A549 (cell line): ENCODE measurements around the gene MLYCD. TPM values are rescaled to one million over a fixed set of nuclear protein-coding genes. Genes with fewer than 3 reads are reported as not detected.
A peak's percentile ranks its signal among the peaks of the same experiment; 100 is the strongest.

Source experiments
- ATAC-seq, 2 experiments: fragments of 200-7000 bp in 1 of 2; fragments of >200 bp in 1 of 2; cut with Nextera tagmentation in 1 of 2; cut with Tn5 transposase in 1 of 2; 3 replicates each; pipeline versions ENCODE4 v1.8.0 to v1.9.1; 2018 to 2020; ENCODE audit warnings: mild to moderate bottlenecking in 1 of 2, moderate library complexity in 1 of 2
- CTCF ChIA-PET: fragments of 300-600 bp; sonication (Branson Sonifier 250); formaldehyde crosslinking; extraction: SDS; loops from one replicate; lab custom pipeline; 2021; ENCODE audit warnings: antibody characterized with exemption, inconsistent platforms; lab: Yijun Ruan, JAX
- POLR2A ChIA-PET: fragments of 350-600 bp; formaldehyde crosslinking; extraction: SDS; loops from one replicate; lab custom pipeline; 2021; ENCODE audit warnings: antibody characterized with exemption, inconsistent platforms; lab: Yijun Ruan, JAX
- DNase-seq, 2 experiments: peaks; one replicate each; pipeline versions ENCODE4 v3.0.0 to v3.0.0-alpha.2; 2011 to 2016; ENCODE audit warnings: low read depth in 1 of 2, low spot score in 1 of 2
- FAIRE-seq: peaks from 2 replicates; lab custom pipeline; 2011; peaks lifted over from hg19 to GRCh38; lab: Jason Lieb, UNC
- H3K27ac ChIP-seq, 2 experiments: fragments of >200 bp; sonication (Bioruptor Twin); formaldehyde crosslinking; 3 replicates each; pipeline ENCODE4 v1.5.1; 2016 to 2017
- H3K4me1 ChIP-seq: fragments of >200 bp; sonication (Bioruptor Twin); formaldehyde crosslinking; 3 replicates; pipeline ENCODE4 v1.6.1; 2016
- H3K4me2 ChIP-seq: fragments of >200 bp; sonication (Bioruptor Twin); formaldehyde crosslinking; 3 replicates; pipeline ENCODE4 v1.6.1; 2016
- H3K4me3 ChIP-seq: fragments of >200 bp; sonication (Bioruptor Twin); formaldehyde crosslinking; 3 replicates; pipeline ENCODE4 v1.5.1; 2016
- H3K9me3 ChIP-seq: fragments of >200 bp; sonication (Bioruptor Twin); formaldehyde crosslinking; 3 replicates; pipeline ENCODE4 v1.6.1; 2016
- CEBPB ChIP-seq, 2 experiments: fragments of >200 bp in 1 of 2; sonication (Bioruptor Twin) in 1 of 2; formaldehyde crosslinking in 1 of 2; IDR thresholded peaks; 2 replicates each; pipeline ENCODE4 v1.6.1; 2012 to 2016
- CHD4 ChIP-seq: fragments of 200-600 bp; sonication (generic); IDR thresholded peaks from 2 replicates; pipeline ENCODE4 v1.6.1; 2016; ENCODE audit warnings: antibody characterized with exemption, mild to moderate bottlenecking, borderline replicate concordance
- EHMT2 ChIP-seq: fragments of 200-600 bp; sonication (generic); IDR thresholded peaks from 2 replicates; pipeline ENCODE4 v1.6.1; 2016; ENCODE audit warnings: antibody characterized with exemption, low read depth, mild to moderate bottlenecking, moderate library complexity
- EP300 ChIP-seq, 2 experiments: fragments of >200 bp; sonication (Bioruptor Twin); formaldehyde crosslinking; IDR thresholded peaks; 2 replicates in 1 of 2; 3 replicates in 1 of 2; pipeline ENCODE4 v1.6.1; 2016 to 2017
- ESRRA ChIP-seq: fragments of 150-350 bp; IDR thresholded peaks from 2 replicates; pipeline ENCODE4 v1.6.1; 2014; ENCODE audit warnings: mild to moderate bottlenecking, low read length, borderline replicate concordance
- HDAC2 ChIP-seq: fragments of 200-600 bp; sonication (generic); IDR thresholded peaks from 2 replicates; pipeline ENCODE4 v1.6.1; 2016
- HOXA7 ChIP-seq: fragments of 250-450 bp; sonication (Bioruptor Pico); IDR thresholded peaks from 2 replicates; pipeline ENCODE4 v1.5.0; 2020; ENCODE audit warnings: mild to moderate bottlenecking, moderate library complexity
- HOXB5 ChIP-seq: fragments of 250-450 bp; sonication (Bioruptor Pico); IDR thresholded peaks from 2 replicates; pipeline ENCODE4 v1.5.0; 2020; ENCODE audit warnings: mild to moderate bottlenecking, moderate library complexity
- JUN ChIP-seq, 2 experiments: fragments of >200 bp; sonication (Bioruptor Twin); formaldehyde crosslinking; IDR thresholded peaks; 2 replicates in 1 of 2; 3 replicates in 1 of 2; pipeline ENCODE4 v1.6.1; 2016 to 2017
- JUNB ChIP-seq: fragments of >200 bp; sonication (Bioruptor Twin); formaldehyde crosslinking; IDR thresholded peaks from 2 replicates; pipeline ENCODE4 v1.6.1; 2016
- KDM5A ChIP-seq: fragments of 200-600 bp; sonication (generic); IDR thresholded peaks from 2 replicates; pipeline ENCODE4 v1.6.1; 2016; ENCODE audit warnings: antibody characterized with exemption, mild to moderate bottlenecking
- MAX ChIP-seq: IDR thresholded peaks from 2 replicates; pipeline ENCODE4 v1.6.1; 2012
- MAZ ChIP-seq: fragments of 150-350 bp; IDR thresholded peaks from 2 replicates; pipeline ENCODE4 v1.6.1; 2014; ENCODE audit warnings: antibody characterized with exemption, low read depth, low read length, borderline replicate concordance
- NPAS2 ChIP-seq: fragments of 250-450 bp; sonication (Bioruptor Pico); IDR thresholded peaks from 2 replicates; pipeline ENCODE4 v1.8.0; 2022; ENCODE audit warnings: mild to moderate bottlenecking, moderate library complexity, borderline replicate concordance
- POLR2A ChIP-seq: IDR thresholded peaks from 2 replicates; pipeline ENCODE4 v1.6.1; 2012; ENCODE audit warnings: mild to moderate bottlenecking, low read length
- POLR2AphosphoS2 ChIP-seq: conservative IDR thresholded peaks from 2 replicates; pipeline ENCODE4 v1.6.1; 2012; ENCODE audit warnings: low read length, improper control_type of control experiment, inconsistent platforms
- RCOR1 ChIP-seq: fragments of 150-350 bp; IDR thresholded peaks from 2 replicates; pipeline ENCODE4 v1.6.1; 2014; ENCODE audit warnings: antibody characterized with exemption, low read length, low read depth
- REST ChIP-seq: fragments of 200-600 bp; sonication (generic); IDR thresholded peaks from 2 replicates; pipeline ENCODE4 v1.6.1; 2016; ENCODE audit warnings: antibody characterized with exemption, mild to moderate bottlenecking, moderate library complexity
- RFX5 ChIP-seq: fragments of 450-650 bp; IDR thresholded peaks from 2 replicates; pipeline ENCODE4 v1.7.1; 2014; ENCODE audit warnings: antibody characterized with exemption, mild to moderate bottlenecking, moderate library complexity
- SMC3 ChIP-seq: fragments of >200 bp; sonication (Bioruptor Twin); formaldehyde crosslinking; IDR thresholded peaks from 3 replicates; pipeline ENCODE4 v1.6.1; 2018; ENCODE audit warnings: inconsistent platforms
- ZC3H11A ChIP-seq: fragments of 450-650 bp; IDR thresholded peaks from 2 replicates; pipeline ENCODE4 v1.6.1; 2014; ENCODE audit warnings: antibody characterized with exemption, mild to moderate bottlenecking
- ZFP36 ChIP-seq: fragments of 450-650 bp; IDR thresholded peaks from 2 replicates; pipeline ENCODE4 v1.6.1; 2014; ENCODE audit warnings: borderline replicate concordance; ENCODE audit not compliant: partially characterized antibody
- WGBS: methylation state at CpG from one replicate; pipeline ENCODE4 v1.1.6; 2017; ENCODE audit errors: missing lambda C conversion rate; 5-methylcytosine and 5-hydroxymethylcytosine counted together
- polyA plus RNA-seq, 4 experiments: library from polyadenylated mRNA; depleted of rRNA in 3 of 4; stranded (reverse); fragments of >200 nt; fragmentation: RNase III in 1 of 4; extraction: RNeasy Plus Mini Kit Qiagen cat#74134 plus additional on column Dnase treatment in 1 of 4; gene quantifications; 2 replicates in 3 of 4; 3 replicates in 1 of 4; pipeline ENCODE4 v1.2.3, GENCODE V29; 2011 to 2017
- TF ChIP-seq, protein P1 (sequence below): fragments of 150-350 bp; IDR thresholded peaks from 2 replicates; pipeline ENCODE4 v1.6.1; 2014; ENCODE audit warnings: low read depth, mild to moderate bottlenecking, low read length

The MLYCD gene
- polyA plus RNA-seq, 2 of the 4 experiments (the other 2 are of a cell fraction): 1.3 to 1.7 TPM

- peak; percentile 82; the same call in 1 of the 2 replicates for TF ChIP-seq CHD4
Observed at GRCh38 chr16:83956336-83957289, 57.7 kb downstream of the MLYCD start (continued).

- ChIA-PET CTCF (interaction anchor here (0.6 to 16.1 kb wide), 36 partner anchors 8 to 528 kb away, joined by 3 to 414 read pairs (median 4); partner anchors contain the start of gene SLC38A8), POLR2A (no interaction called here)
- peak overlapping the region in 1 of 2 experiments; percentile 4; a peak in 2 of 6 replicates for H3K27ac ChIP-seq
- 0 out of 3 replicates have a peak overlapping the region, but pooled peaks have one; percentile 10 for H3K4me2 ChIP-seq
- no peak overlapping the region for H3K4me3 ChIP-seq
- 78% methylated on average over 11 of the region's 14 CpGs for WGBS
- H3K4me1 ChIP-seq: peaks cover 30% of the 10 kb centered on the region
- no peak for TF ChIP-seq ZFP36
- TF ChIP-seq HOXA7 (CRISPR knock-in tag): no peak
- TF ChIP-seq NPAS2 (CRISPR knock-in tag): no peak
- TF ChIP-seq HDAC2: no peak
- TF ChIP-seq POLR2A: no peak
- TF ChIP-seq, protein P1, sequence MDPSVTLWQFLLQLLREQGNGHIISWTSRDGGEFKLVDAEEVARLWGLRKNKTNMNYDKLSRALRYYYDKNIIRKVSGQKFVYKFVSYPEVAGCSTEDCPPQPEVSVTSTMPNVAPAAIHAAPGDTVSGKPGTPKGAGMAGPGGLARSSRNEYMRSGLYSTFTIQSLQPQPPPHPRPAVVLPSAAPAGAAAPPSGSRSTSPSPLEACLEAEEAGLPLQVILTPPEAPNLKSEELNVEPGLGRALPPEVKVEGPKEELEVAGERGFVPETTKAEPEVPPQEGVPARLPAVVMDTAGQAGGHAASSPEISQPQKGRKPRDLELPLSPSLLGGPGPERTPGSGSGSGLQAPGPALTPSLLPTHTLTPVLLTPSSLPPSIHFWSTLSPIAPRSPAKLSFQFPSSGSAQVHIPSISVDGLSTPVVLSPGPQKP: no peak
- TF ChIP-seq POLR2AphosphoS2: no peak
- no peak for TF ChIP-seq CEBPB (IDR thresholded peaks at IDR 0.05)
- no peak for TF ChIP-seq ESRRA
- TF ChIP-seq MAZ: no peak
- no peak for TF ChIP-seq JUNB
- TF ChIP-seq ZC3H11A: no peak
- H3K9me3 ChIP-seq: no peaks in the 10 kb centered on the region
- no peak for DNase-seq
- no peak for ATAC-seq
- FAIRE-seq: no peak
Observed at GRCh38 chr16:83957296-83957855, 58.5 kb downstream of the MLYCD start.

DNA sequence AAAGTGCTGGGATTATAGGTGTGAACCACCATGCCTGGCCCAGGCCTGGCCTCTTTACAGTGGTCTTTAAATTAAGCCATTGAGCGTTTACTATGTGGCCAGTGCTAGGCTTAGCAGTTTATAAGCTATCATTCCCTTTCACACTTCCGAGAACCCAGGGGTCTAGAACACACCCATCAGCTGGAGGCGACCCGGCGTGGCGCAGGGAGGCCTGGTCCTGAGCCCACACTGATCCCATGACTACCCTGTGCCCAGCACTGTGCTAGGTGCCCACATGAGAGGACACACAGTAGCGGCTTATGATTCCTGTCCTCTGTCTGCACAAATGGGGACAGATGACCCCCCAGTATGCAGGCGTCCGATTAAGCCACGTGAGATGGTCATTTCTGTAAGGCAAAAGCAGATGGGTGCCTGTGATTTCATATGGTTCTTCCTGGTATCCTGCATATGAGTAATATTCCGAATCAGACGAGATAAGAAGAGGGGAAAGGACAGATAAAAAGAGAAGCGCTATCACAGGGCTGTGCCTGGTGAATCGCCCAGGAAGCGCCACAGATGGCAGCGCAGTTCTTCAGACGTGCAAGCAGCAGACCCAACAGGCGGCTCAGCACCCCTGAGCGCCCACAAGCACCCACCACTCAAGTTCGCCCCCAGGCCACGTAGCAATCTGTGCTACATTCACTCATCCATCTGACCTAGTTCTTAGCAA is 59.4 kb downstream of the MLYCD start:
- Histone ChIP-seq H3K27ac (no peak overlapping the region), H3K4me2 (no peak overlapping the region), H3K9me3 (no peaks in the 10 kb centered on the region), H3K4me3 (no peak overlapping the region), H3K4me1 (peaks cover 26% of the 10 kb centered on the region)
- TF ChIP-seq JUN (IDR thresholded peaks at IDR 0.05) (no peak), RFX5 (no peak), HOXA7 (CRISPR knock-in tag) (no peak), MAZ (no peak), NPAS2 (CRISPR knock-in tag) (no peak)
- no peak for DNase-seq
- POLR2A ChIA-PET: no interaction called here
- whole genome bisulfite sequencing: 90% methylated on average over 20 of the region's 21 CpGs
- CTCF ChIA-PET: interaction anchor here (0.6 to 16.1 kb wide), 15 partner anchors 8 to 527 kb away, joined by 3 to 414 read pairs (median 3); partner anchors contain the start of gene SLC38A8
- no peak for FAIRE-seq
- ATAC-seq: no peak

GRCh38 chr16:83958846-83959565 is 60.1 kb downstream of the MLYCD start:
- Histone ChIP-seq H3K9me3 (no peaks in the 10 kb centered on the region), H3K4me1 (peaks cover 26% of the 10 kb centered on the region), H3K27ac (no peak overlapping the region), H3K4me2 (no peak overlapping the region), H3K4me3 (no peak overlapping the region)
- FAIRE-seq (no peak), DNase-seq (no peak), ATAC-seq (no peak)
- CTCF ChIA-PET: interaction anchor here (0.6 to 16.1 kb wide), 3 partner anchors 15 to 228 kb away, joined by 3 to 414 read pairs (median 3); partner anchors contain the start of gene TAF1C
- 89% methylated on average over 21 of the region's 21 CpGs for WGBS
- POLR2A ChIA-PET: no interaction called here
- no peak for TF ChIP-seq EP300 (IDR thresholded peaks at IDR 0.05)
- TF ChIP-seq HOXB5 (CRISPR knock-in tag): no peak
- TF ChIP-seq KDM5A: no peak
- no peak for TF ChIP-seq HOXA7 (CRISPR knock-in tag)
- TF ChIP-seq MAX: no peak
- TF ChIP-seq REST: no peak
- TF ChIP-seq RCOR1: no peak
- TF ChIP-seq EHMT2: no peak
- TF ChIP-seq SMC3: no peak
- no peak for TF ChIP-seq ZFP36
- TF ChIP-seq MAZ: no peak
- TF ChIP-seq ZC3H11A: no peak
